Measurements from ENCODE around the gene ZNF543.

- TF ChIP-seq CTCF (conservative IDR thresholded peaks at IDR 0.05) = no peak
- no peak for TF ChIP-seq EZH2 (IDR thresholded peaks at IDR 0.05; ENCODE audit: low read depth)
Observed at GRCh38 chr19:57305056-57305455, 15.2 kb upstream of the ZNF543 start.

All from PC-9 (cell line).